HG02981 (cell line): ENCODE measurements around the gene TLNRD1.
A peak's percentile ranks its signal among the peaks of the same experiment; 100 is the strongest.
"Not testable (repeated sequence)": the region's sequence is repeated elsewhere in the genome, so short reads cannot be mapped to it uniquely, and the experiment has no call there.

Experiments
- ATAC-seq: cut with Tn5 transposase; IDR thresholded peaks from one replicate; pipeline ENCODE4 v1.9.1; 2021; ENCODE audit warnings: mild to moderate bottlenecking, moderate library complexity; ENCODE audit not compliant: unreplicated experiment

TLNRD1 gene

GRCh38 chr15:81000624-81001151, at the start of gene TLNRD1:
TLNRD1 (plus strand) TSS chr15:81000923; CDS start chr15:81002272, 1,349 bp downstream.
- peak; percentile 61 for ATAC-seq

- no peak for ATAC-seq
Measured at GRCh38 chr15:80951941-80952340, 48.8 kb upstream of the TLNRD1 start.

GRCh38 chr15:80953001-80953952, 47.4 kb upstream of the TLNRD1 start:
- ATAC-seq, result no peak

- no peak for ATAC-seq
Measured at GRCh38 chr15:80953953-80954778, 46.6 kb upstream of the TLNRD1 start.

GRCh38 chr15:80955571-80956452, 44.9 kb upstream of the TLNRD1 start:
- not testable (repeated sequence) for ATAC-seq

GRCh38 chr15:80957556-80957955, 43.2 kb upstream of the TLNRD1 start:
- ATAC-seq, result no peak

GRCh38 chr15:80957976-80958375, 42.7 kb upstream of the TLNRD1 start:
- ATAC-seq, result no peak

- no peak for ATAC-seq
Measured at GRCh38 chr15:80958818-80959495, 41.8 kb upstream of the TLNRD1 start.

- ATAC-seq, result not testable (repeated sequence)
Measured at GRCh38 chr15:80965454-80965853, 35.3 kb upstream of the TLNRD1 start.

- no peak for ATAC-seq
Measured at GRCh38 chr15:80966431-80967197, 34.1 kb upstream of the TLNRD1 start.

GRCh38 chr15:80967451-80967850, 33.3 kb upstream of the TLNRD1 start:
- ATAC-seq, result no peak

GRCh38 chr15:80967991-80968510, 32.7 kb upstream of the TLNRD1 start:
- no peak for ATAC-seq

GRCh38 chr15:80969316-80969715, 31.4 kb upstream of the TLNRD1 start:
- ATAC-seq, result no peak

- ATAC-seq, result no peak
Measured at GRCh38 chr15:80970018-80970657, 30.6 kb upstream of the TLNRD1 start.

GRCh38 chr15:80970658-80971057, 30.1 kb upstream of the TLNRD1 start:
- ATAC-seq, result no peak

GRCh38 chr15:80971143-80971542, 29.6 kb upstream of the TLNRD1 start:
- no peak for ATAC-seq

- no peak for ATAC-seq
Measured at GRCh38 chr15:80972276-80972675, 28.4 kb upstream of the TLNRD1 start.

GRCh38 chr15:80974914-80975313, 25.8 kb upstream of the TLNRD1 start:
- no peak for ATAC-seq
